WTC11 (cell line): ENCODE data around the gene ZNF622. TPM values are rescaled to one million over a fixed set of nuclear protein-coding genes. Genes with fewer than 3 reads are reported as not detected.

Experiments used
- ATAC-seq: fragments of 200-7000 bp; cut with Tn5 transposase; 2 replicates; pipeline ENCODE4 v1.10.0; 2021; ENCODE audit warnings: mild to moderate bottlenecking, moderate library complexity
- CTCF ChIA-PET: fragments of 300-600 bp; sonication (Branson Sonifier 250); formaldehyde crosslinking; loops from one replicate; lab custom pipeline; 2021; ENCODE audit warnings: antibody characterized with exemption; lab: Charles Lee
- POLR2A ChIA-PET: fragments of 350-600 bp; sonication (Branson Sonifier 250); formaldehyde crosslinking; loops from one replicate; lab custom pipeline; 2021; ENCODE audit warnings: antibody characterized with exemption; lab: Charles Lee
- DNase-seq: peaks from one replicate; pipeline ENCODE4 v3.0.0; 2021; ENCODE audit warnings: low spot score
- H3K27ac Mint-ChIP-seq: 2 replicates; pipeline ENCODE4 v1.8.0; 2021; ENCODE audit warnings: mixed read lengths
- H3K27me3 Mint-ChIP-seq: 2 replicates; pipeline ENCODE4 v1.8.0; 2021; ENCODE audit warnings: low read depth, mild to moderate bottlenecking, moderate library complexity, mixed read lengths
- H3K36me3 Mint-ChIP-seq: 2 replicates; pipeline ENCODE4 v1.8.0; 2021; ENCODE audit warnings: mixed read lengths
- H3K4me1 Mint-ChIP-seq: 2 replicates; pipeline ENCODE4 v1.8.0; 2022; ENCODE audit warnings: mixed read lengths
- H3K4me3 Mint-ChIP-seq: 2 replicates; pipeline ENCODE4 v1.8.0; 2021; ENCODE audit warnings: mild to moderate bottlenecking, moderate library complexity, mixed read lengths
- H3K9me3 Mint-ChIP-seq: 2 replicates; pipeline ENCODE4 v1.8.0; 2021; ENCODE audit warnings: mixed read lengths
- E2F4 ChIP-seq: sonication (generic); formaldehyde crosslinking; IDR thresholded peaks from 2 replicates; pipeline ENCODE4 v1.8.1; 2022; ENCODE audit warnings: low read depth, mild to moderate bottlenecking, moderate library complexity, missing genetic modification reagents, borderline replicate concordance
- FOXP1 ChIP-seq: sonication (generic); formaldehyde crosslinking; IDR thresholded peaks from 2 replicates; pipeline ENCODE4 v1.8.0; 2022; ENCODE audit warnings: missing genetic modification reagents, mild to moderate bottlenecking, moderate library complexity, borderline replicate concordance
- GRHL2 ChIP-seq: fragments of 250-450 bp; sonication (Bioruptor Pico); IDR thresholded peaks from 2 replicates; pipeline ENCODE4 v1.8.0; 2022; ENCODE audit warnings: mild to moderate bottlenecking, moderate library complexity; ENCODE audit not compliant: insufficient replicate concordance, severe bottlenecking
- IRF2 ChIP-seq: sonication (generic); formaldehyde crosslinking; IDR thresholded peaks from 2 replicates; pipeline ENCODE4 v1.8.0; 2022; ENCODE audit warnings: low read depth, missing genetic modification reagents, borderline replicate concordance
- JUN ChIP-seq: sonication (generic); formaldehyde crosslinking; IDR thresholded peaks from 2 replicates; pipeline ENCODE4 v1.8.0; 2023; ENCODE audit warnings: mild to moderate bottlenecking, missing genetic modification reagents
- NR2C2 ChIP-seq: sonication (generic); formaldehyde crosslinking; IDR thresholded peaks from 2 replicates; pipeline ENCODE4 v1.8.0; 2022; ENCODE audit warnings: mild to moderate bottlenecking, missing genetic modification reagents
- PRDM15 ChIP-seq: sonication (generic); formaldehyde crosslinking; IDR thresholded peaks from 2 replicates; pipeline ENCODE4 v1.8.0; 2022; ENCODE audit warnings: missing genetic modification reagents
- PRRX2 ChIP-seq: fragments of 250-450 bp; sonication (Bioruptor Pico); IDR thresholded peaks from 2 replicates; pipeline ENCODE4 v1.8.0; 2021; ENCODE audit warnings: mild to moderate bottlenecking
- RORB ChIP-seq: fragments of 250-450 bp; sonication (Bioruptor Pico); IDR thresholded peaks from 2 replicates; pipeline ENCODE4 v1.9.0; 2021; ENCODE audit warnings: mild to moderate bottlenecking
- SMAD4 ChIP-seq: sonication (generic); formaldehyde crosslinking; IDR thresholded peaks from 2 replicates; pipeline ENCODE4 v1.8.0; 2022; ENCODE audit warnings: mild to moderate bottlenecking, missing genetic modification reagents
- ZBTB21 ChIP-seq: sonication (generic); formaldehyde crosslinking; IDR thresholded peaks from 2 replicates; pipeline ENCODE4 v1.8.1; 2023; ENCODE audit warnings: mild to moderate bottlenecking, missing genetic modification reagents, borderline replicate concordance
- ZBTB43 ChIP-seq: sonication (generic); formaldehyde crosslinking; IDR thresholded peaks from 2 replicates; pipeline ENCODE4 v1.8.1; 2023; ENCODE audit warnings: mild to moderate bottlenecking, missing genetic modification reagents
- ZNF121 ChIP-seq: sonication (generic); formaldehyde crosslinking; IDR thresholded peaks from 2 replicates; pipeline ENCODE4 v1.8.0; 2023; ENCODE audit warnings: missing genetic modification reagents
- ZNF263 ChIP-seq: sonication (generic); formaldehyde crosslinking; IDR thresholded peaks from 2 replicates; pipeline ENCODE4 v1.8.1; 2022; ENCODE audit warnings: low read depth, mild to moderate bottlenecking, moderate library complexity, missing genetic modification reagents
- ZNF425 ChIP-seq: fragments of 250-450 bp; sonication (Bioruptor Pico); conservative IDR thresholded peaks from 2 replicates; pipeline ENCODE4 v1.9.0; 2021; ENCODE audit warnings: mild to moderate bottlenecking
- ZNF532 ChIP-seq: fragments of 250-450 bp; sonication (Bioruptor Pico); IDR thresholded peaks from 2 replicates; pipeline ENCODE4 v1.9.0; 2021; ENCODE audit warnings: mild to moderate bottlenecking, borderline replicate concordance
- total RNA-seq: library from RNA; stranded (reverse); gene quantifications from 3 replicates; pipeline ENCODE4 v1.2.3, GENCODE V29; 2021

Gene ZNF622
- total RNA-seq, 1 experiment from 2014 or later = 37.9 TPM

GRCh38 chr5:16486711-16487111 lies 21.1 kb upstream of the ZNF622 start:
- Mint-ChIP-seq H3K27ac (no peak overlapping the region), H3K27me3 (no peaks in the 10 kb centered on the region; the same call in 1 of the 2 replicates), H3K36me3 (no peaks in the 10 kb centered on the region), H3K9me3 (no peaks in the 10 kb centered on the region), H3K4me1 (no peaks in the 10 kb centered on the region), H3K4me3 (no peak overlapping the region)
- POLR2A ChIA-PET = no interaction called here
- CTCF ChIA-PET = no interaction called here
- ATAC-seq = no peak
- no peak for TF ChIP-seq ZBTB21 (CRISPR knock-in tag)
- TF ChIP-seq NR2C2 (CRISPR knock-in tag) = no peak
- TF ChIP-seq ZNF263 = no peak
- no peak for TF ChIP-seq ZNF532 (CRISPR knock-in tag)
- no peak for TF ChIP-seq E2F4 (CRISPR knock-in tag)
- no peak for TF ChIP-seq SMAD4 (CRISPR knock-in tag)
- DNase-seq = no peak

GRCh38 chr5:16485656-16486055 lies 20.1 kb upstream of the ZNF622 start:
- H3K27me3 Mint-ChIP-seq = no peaks in the 10 kb centered on the region
- ATAC-seq = no peak
- H3K4me1 Mint-ChIP-seq = no peaks in the 10 kb centered on the region
- no peak for DNase-seq
- ChIA-PET POLR2A (no interaction called here), CTCF (no interaction called here)
- no peak overlapping the region for H3K4me3 Mint-ChIP-seq
- TF ChIP-seq PRDM15 (no peak), ZBTB43 (CRISPR knock-in tag) (no peak), RORB (CRISPR knock-in tag) (no peak), ZNF425 (no peak), JUN (no peak), ZNF121 (no peak), GRHL2 (CRISPR knock-in tag) (no peak), PRRX2 (CRISPR knock-in tag) (no peak), IRF2 (no peak), FOXP1 (no peak)
- no peaks in the 10 kb centered on the region for H3K36me3 Mint-ChIP-seq
- no peak overlapping the region for H3K27ac Mint-ChIP-seq
- H3K9me3 Mint-ChIP-seq = 0 out of 2 replicates have a peak, but pooled peaks cover 3% of the 10 kb centered on the region
